Gastroesophageal sphincter (tissue), 3 donors: Measurements from ENCODE around the gene EEF2K.

Source experiments
- EP300 ChIP-seq: sonication (generic); formaldehyde crosslinking; IDR thresholded peaks from one replicate; pipeline ENCODE4 v1.6.1; 2017; ENCODE audit warnings: antibody characterized with exemption, mild to moderate bottlenecking
- POLR2A ChIP-seq, 2 donors: fragments of 450-650 bp; IDR thresholded peaks; one replicate each; pipeline ENCODE4 v1.6.1; 2017; ENCODE audit warnings: antibody characterized with exemption in 2 of 2, mild to moderate bottlenecking in 2 of 2, moderate library complexity in 1 of 2
- POLR2AphosphoS5 ChIP-seq: sonication (generic); formaldehyde crosslinking; IDR thresholded peaks from one replicate; pipeline ENCODE4 v1.6.1; 2017; ENCODE audit warnings: antibody characterized with exemption
- TF ChIP-seq, protein P1 (sequence below), 4 experiments: fragments of 200-600 bp in 2 of 4; fragments of 450-650 bp in 2 of 4; sonication (generic) in 1 of 4; IDR thresholded peaks; one replicate each; pipeline ENCODE4 v1.5.1; 2017 to 2019; ENCODE audit warnings: antibody characterized with exemption in 4 of 4, mild to moderate bottlenecking in 2 of 4, moderate library complexity in 2 of 4

DNA sequence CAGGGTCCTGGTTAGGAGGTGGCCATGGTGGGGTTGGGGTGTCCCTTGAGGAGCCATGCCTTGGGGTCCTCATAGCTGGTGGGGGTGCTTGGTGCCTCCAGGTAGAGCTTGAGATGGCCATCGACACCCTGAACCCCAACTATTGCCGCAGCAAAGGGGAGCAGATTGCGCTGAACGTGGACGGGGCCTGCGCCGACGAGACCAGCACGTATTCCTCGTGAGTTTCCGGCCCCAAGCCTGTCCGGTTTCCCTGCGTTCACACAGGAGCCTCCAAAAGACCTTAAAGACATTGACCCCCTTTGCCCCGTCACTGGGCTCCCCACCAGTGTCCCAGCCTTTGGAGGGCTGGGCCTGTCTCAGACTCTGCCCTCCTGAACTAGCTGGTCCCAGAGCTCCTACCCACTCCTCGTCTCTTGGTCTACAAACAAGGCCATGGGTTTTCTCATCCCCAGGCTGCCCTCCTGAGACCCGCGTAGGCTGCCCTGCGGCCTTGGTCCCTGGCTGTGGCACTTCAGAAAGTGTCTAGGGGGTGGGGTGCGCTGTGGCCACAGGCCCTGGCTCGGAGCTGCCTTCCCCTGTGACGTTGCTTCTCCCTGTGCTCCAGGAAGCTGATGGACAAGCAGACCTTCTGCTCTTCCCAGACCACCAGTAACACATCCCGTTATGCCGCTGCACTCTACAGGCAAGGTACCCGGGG is 102.9 kb downstream of the EEF2K start:
- TF ChIP-seq POLR2A (IDR thresholded peaks at IDR 0.05) (no peak), POLR2AphosphoS5 (no peak), EP300 (no peak)
- TF ChIP-seq, protein P1, sequence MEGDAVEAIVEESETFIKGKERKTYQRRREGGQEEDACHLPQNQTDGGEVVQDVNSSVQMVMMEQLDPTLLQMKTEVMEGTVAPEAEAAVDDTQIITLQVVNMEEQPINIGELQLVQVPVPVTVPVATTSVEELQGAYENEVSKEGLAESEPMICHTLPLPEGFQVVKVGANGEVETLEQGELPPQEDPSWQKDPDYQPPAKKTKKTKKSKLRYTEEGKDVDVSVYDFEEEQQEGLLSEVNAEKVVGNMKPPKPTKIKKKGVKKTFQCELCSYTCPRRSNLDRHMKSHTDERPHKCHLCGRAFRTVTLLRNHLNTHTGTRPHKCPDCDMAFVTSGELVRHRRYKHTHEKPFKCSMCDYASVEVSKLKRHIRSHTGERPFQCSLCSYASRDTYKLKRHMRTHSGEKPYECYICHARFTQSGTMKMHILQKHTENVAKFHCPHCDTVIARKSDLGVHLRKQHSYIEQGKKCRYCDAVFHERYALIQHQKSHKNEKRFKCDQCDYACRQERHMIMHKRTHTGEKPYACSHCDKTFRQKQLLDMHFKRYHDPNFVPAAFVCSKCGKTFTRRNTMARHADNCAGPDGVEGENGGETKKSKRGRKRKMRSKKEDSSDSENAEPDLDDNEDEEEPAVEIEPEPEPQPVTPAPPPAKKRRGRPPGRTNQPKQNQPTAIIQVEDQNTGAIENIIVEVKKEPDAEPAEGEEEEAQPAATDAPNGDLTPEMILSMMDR (IDR thresholded peaks at IDR 0.05) = no peak
